ENCODE data around the gene MKRN2OS.
"Not testable (repeated sequence)": the region's sequence is repeated elsewhere in the genome, so short reads cannot be mapped to it uniquely, and the experiment has no call there.

MKRN2OS gene

DNA sequence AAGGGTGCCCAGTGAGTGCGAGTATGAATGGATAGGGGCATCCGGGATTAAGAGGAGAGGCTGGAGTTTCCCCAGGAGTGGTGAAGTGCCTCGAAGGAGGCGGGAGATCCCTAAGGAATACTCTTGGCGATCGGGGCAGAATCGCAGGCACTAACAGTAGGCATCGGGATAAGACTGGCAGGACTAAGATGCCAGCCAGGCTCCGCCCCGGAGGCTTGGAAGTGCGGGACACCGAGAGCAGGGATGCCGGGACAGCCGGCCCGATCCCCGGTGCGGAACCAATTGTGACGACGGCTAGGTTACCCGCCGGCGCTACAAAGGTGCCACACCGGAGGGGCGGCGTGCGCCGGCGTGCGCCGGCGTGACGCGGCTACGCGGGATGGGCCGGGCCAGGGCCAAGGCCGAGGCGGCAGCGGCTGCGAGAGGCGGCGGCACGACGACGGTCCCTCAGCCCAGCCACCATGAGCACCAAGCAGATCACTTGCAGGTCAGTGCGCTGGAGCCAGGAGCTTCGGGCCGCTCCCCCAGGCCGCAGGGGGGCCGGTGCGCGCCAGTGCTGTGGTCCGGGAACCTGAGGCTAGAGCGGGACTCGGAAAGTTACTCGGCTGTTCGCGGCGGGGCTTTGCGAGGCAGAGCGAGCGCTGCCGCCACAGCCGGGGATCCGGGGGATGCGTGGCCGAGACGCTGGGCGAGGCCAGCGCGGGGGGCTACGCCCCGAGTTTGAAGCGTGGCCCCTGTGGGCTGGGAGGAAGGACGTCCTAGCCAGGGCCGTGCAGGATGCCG, 11.6 kb upstream of the MKRN2OS start, which contains the start of gene MKRN2:
MKRN2 (plus strand) TSS at position 398 of the 783 bp plus-strand sequence; CDS start at position 462, 64 bp downstream.
- H3K4me3 Mint-ChIP-seq, result peak within 1 kb of the TSS; percentile 90 to 91 (median 90)
- peak within 1 kb of the TSS; percentile 88 to 95 (median 94) for H3K27ac Mint-ChIP-seq
- H3K36me3 Mint-ChIP-seq (ENCODE audit: low read depth), result no peaks in the 10 kb centered on the region
- H3K27me3 Mint-ChIP-seq (ENCODE audit: low read depth), result peaks cover 7% of the 10 kb centered on the region
- H3K4me1 Mint-ChIP-seq, result peaks cover 40% of the 10 kb centered on the region
- TF ChIP-seq, protein P1, sequence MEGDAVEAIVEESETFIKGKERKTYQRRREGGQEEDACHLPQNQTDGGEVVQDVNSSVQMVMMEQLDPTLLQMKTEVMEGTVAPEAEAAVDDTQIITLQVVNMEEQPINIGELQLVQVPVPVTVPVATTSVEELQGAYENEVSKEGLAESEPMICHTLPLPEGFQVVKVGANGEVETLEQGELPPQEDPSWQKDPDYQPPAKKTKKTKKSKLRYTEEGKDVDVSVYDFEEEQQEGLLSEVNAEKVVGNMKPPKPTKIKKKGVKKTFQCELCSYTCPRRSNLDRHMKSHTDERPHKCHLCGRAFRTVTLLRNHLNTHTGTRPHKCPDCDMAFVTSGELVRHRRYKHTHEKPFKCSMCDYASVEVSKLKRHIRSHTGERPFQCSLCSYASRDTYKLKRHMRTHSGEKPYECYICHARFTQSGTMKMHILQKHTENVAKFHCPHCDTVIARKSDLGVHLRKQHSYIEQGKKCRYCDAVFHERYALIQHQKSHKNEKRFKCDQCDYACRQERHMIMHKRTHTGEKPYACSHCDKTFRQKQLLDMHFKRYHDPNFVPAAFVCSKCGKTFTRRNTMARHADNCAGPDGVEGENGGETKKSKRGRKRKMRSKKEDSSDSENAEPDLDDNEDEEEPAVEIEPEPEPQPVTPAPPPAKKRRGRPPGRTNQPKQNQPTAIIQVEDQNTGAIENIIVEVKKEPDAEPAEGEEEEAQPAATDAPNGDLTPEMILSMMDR (IDR thresholded peaks at IDR 0.05; ENCODE audit: unreplicated experiment in 3 of 3), result no peak
- H3K9me3 Mint-ChIP-seq, result no peaks in the 10 kb centered on the region

DNA sequence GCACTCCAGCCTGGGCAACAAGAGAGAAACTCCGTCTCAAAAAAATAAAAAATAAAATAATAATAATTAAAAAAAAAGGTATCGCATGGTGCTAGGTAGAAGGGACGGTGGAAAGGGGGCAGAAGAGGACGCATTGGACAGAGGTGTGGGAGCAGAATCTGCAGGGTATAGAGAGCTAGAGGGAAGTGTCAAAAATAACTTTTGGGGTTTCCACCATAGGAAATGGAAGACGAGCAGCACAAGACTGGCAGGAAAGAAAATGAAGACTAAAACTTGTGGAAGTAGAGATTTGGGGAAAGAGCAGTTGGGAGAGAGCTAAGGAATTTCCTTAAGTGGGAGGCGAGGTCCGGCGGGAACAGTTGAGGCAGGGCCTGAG, 11.0 kb upstream of the MKRN2OS start:
- H3K27me3 Mint-ChIP-seq (ENCODE audit: low read depth), result peaks cover 7% of the 10 kb centered on the region
- no peaks in the 10 kb centered on the region for H3K9me3 Mint-ChIP-seq
- H3K36me3 Mint-ChIP-seq (ENCODE audit: low read depth), result no peaks in the 10 kb centered on the region
- H3K27ac Mint-ChIP-seq, result peak overlapping the region; percentile 88 to 94 (median 92)
- TF ChIP-seq, protein P1 (IDR thresholded peaks at IDR 0.05; ENCODE audit: unreplicated experiment in 3 of 3), result no peak
- peak overlapping the region; percentile 90 to 91 (median 90) for H3K4me3 Mint-ChIP-seq
- peaks cover 36% of the 10 kb centered on the region for H3K4me1 Mint-ChIP-seq

DNA sequence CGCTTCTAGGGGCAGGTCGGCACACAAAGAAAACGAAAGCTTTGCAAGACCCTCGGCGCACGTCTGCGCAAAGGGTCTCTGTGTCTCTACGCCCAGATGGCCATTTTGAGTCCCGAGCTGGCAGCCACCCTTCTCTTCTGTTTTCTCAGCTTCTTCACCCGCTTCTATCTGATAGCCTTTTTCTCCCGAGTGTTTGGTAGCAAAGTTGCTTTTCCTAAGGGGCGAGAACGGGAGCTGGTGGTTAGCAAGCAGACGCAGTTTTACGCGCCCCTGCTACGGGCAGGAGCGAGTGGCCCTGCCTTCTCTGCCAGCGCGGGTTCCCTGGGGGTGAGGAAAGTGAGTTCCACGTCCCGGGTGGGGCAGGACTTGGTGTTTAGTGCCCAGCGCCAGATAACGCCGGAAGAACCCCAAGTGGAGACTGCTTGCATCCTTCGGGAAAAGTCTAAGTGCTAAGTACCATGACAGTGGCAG, 8.7 kb upstream of the MKRN2OS start:
- Mint-ChIP-seq H3K36me3 (ENCODE audit: low read depth) (no peaks in the 10 kb centered on the region), H3K4me3 (peak overlapping the region; percentile 49 to 61 (median 57)), H3K4me1 (peaks cover 16% of the 10 kb centered on the region), H3K9me3 (no peaks in the 10 kb centered on the region), H3K27me3 (ENCODE audit: low read depth) (peaks cover 7% of the 10 kb centered on the region), H3K27ac (peak overlapping the region in 1 of 3 experiments; percentile 22)
- TF ChIP-seq, protein P1 (IDR thresholded peaks at IDR 0.05; ENCODE audit: unreplicated experiment in 3 of 3), result no peak

- no peak overlapping the region for H3K27ac Mint-ChIP-seq
- no peaks in the 10 kb centered on the region for H3K9me3 Mint-ChIP-seq
- TF ChIP-seq, protein P1 (IDR thresholded peaks at IDR 0.05; ENCODE audit: unreplicated experiment in 3 of 3), result no peak
- H3K36me3 Mint-ChIP-seq (ENCODE audit: low read depth), result no peaks in the 10 kb centered on the region
- H3K4me1 Mint-ChIP-seq, result peaks cover 4% of the 10 kb centered on the region
- no peak overlapping the region for H3K4me3 Mint-ChIP-seq
- peaks cover 7% of the 10 kb centered on the region for H3K27me3 Mint-ChIP-seq (ENCODE audit: low read depth)
Observed at GRCh38 chr3:12549971-12550760, 4.9 kb upstream of the MKRN2OS start.

DNA sequence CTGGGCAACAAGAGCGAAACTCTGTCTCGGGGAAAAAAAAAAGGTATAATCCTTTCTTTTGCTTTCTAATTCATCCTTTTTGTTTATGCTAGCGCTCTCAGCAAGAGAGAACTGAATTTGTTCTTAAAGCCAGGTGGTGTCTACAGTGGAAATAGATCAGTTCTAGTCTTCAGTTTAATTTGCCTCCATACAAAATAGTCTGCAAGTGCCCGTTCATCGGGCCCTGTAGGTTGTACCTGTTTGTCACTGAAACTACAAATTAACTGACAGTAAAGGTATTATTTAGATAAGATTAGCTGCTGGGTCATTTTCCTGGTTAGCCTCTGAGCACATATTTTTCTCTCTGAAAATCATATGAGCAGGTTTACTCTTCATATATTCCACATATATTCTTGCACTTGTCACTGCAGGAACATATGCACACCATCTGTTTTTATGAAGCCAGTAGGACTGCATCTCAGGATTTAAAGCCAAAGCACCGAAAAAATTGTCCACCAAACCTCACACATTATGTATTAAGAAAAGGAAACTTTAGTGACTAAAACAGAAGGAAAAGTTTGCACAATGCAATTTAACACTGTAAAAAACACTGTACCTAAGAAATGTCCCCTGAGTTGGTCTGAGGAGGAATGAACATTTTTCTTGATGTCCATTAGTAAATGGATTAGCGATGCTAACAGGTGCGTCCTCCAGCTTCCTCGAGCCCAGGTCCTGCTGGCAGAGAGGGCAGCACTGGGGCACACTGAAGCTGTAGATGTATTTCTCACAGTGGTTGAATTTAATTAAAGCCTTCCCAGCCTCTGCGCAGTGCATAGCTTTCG, 437 bp downstream of the MKRN2OS start:
- H3K9me3 Mint-ChIP-seq, result no peaks in the 10 kb centered on the region
- H3K27me3 Mint-ChIP-seq (ENCODE audit: low read depth), result no peaks in the 10 kb centered on the region
- H3K27ac Mint-ChIP-seq, result peak overlapping the region; percentile 48 to 86 (median 76)
- H3K4me3 Mint-ChIP-seq, result peak overlapping the region; percentile 46 to 71 (median 55)
- no peaks in the 10 kb centered on the region for H3K36me3 Mint-ChIP-seq (ENCODE audit: low read depth)
- TF ChIP-seq, protein P1 (IDR thresholded peaks at IDR 0.05; ENCODE audit: unreplicated experiment in 3 of 3), result no peak
- peaks cover 9% of the 10 kb centered on the region for H3K4me1 Mint-ChIP-seq

DNA sequence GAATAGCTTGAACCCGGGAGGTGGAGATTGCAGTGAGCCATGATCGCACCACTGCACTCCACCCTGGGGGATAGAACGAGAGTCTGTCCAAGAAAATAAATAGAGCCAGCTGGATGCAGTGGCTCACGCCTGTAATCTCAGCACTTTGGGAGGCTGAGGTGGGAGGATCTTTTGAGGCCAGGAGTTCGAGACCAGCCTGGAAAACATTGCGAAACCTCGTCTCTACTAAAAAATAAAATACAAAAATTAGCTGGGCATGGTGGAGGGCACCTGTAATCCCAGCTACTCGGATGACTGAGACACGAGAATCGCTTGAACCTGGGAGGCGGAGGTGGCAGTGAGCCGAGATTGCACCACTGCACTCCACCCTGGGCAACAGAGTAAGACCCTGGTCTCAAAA, 1.8 kb downstream of the MKRN2OS start:
- not testable (repeated sequence) for H3K27ac Mint-ChIP-seq; H3K27me3 Mint-ChIP-seq (ENCODE audit: low read depth); H3K9me3 Mint-ChIP-seq; H3K36me3 Mint-ChIP-seq (ENCODE audit: low read depth); H3K4me1 Mint-ChIP-seq; H3K4me3 Mint-ChIP-seq

Data from nephron (organoid).